Thymus (tissue), 11 donors: ENCODE results near the gene SPZ1. TPM values are rescaled to one million over a fixed set of nuclear protein-coding genes. Genes with fewer than 3 reads are reported as not detected.
"Not testable (repeated sequence)": the region's sequence is repeated elsewhere in the genome, so short reads cannot be mapped to it uniquely, and the experiment has no call there.

Source experiments
- DNase-seq, 9 donors: peaks; one replicate each; pipeline ENCODE4 v3.0.0-alpha.2; 2013; ENCODE audit warnings: low spot score in 9 of 9, low read depth in 6 of 9, missing footprints in 1 of 9
- H3K27ac ChIP-seq, 2 donors: one replicate each; pipeline ENCODE4 v1.5.1; 2013; ENCODE audit warnings: control low read depth in 1 of 2, low read depth in 1 of 2, low read length in 1 of 2, mild to moderate bottlenecking in 1 of 2, moderate library complexity in 1 of 2
- H3K27me3 ChIP-seq, 2 donors: one replicate each; pipeline ENCODE4 v1.5.1; 2013; ENCODE audit warnings: low read length in 1 of 2; ENCODE audit not compliant: control insufficient read depth in 2 of 2, insufficient read depth in 1 of 2
- H3K36me3 ChIP-seq, 2 donors: one replicate each; pipeline ENCODE4 v1.5.1; 2013; ENCODE audit warnings: low read length in 1 of 2, mild to moderate bottlenecking in 1 of 2, moderate library complexity in 1 of 2; ENCODE audit not compliant: control insufficient read depth in 2 of 2, insufficient read depth in 2 of 2
- H3K4me1 ChIP-seq, 2 donors: one replicate each; pipeline ENCODE4 v1.5.1; 2013; ENCODE audit warnings: low read length in 2 of 2; ENCODE audit not compliant: control insufficient read depth in 2 of 2, insufficient read depth in 2 of 2
- H3K4me3 ChIP-seq, 2 donors: one replicate each; pipeline ENCODE4 v1.5.1; 2013; ENCODE audit warnings: low read length in 2 of 2, control low read depth in 1 of 2, mild to moderate bottlenecking in 1 of 2
- H3K9me3 ChIP-seq, 2 donors: one replicate each; pipeline ENCODE4 v1.5.1; 2013; ENCODE audit warnings: low read length in 1 of 2, mild to moderate bottlenecking in 1 of 2; ENCODE audit not compliant: control insufficient read depth in 2 of 2, insufficient read depth in 1 of 2
- WGBS: extraction: QIAGEN DNeasy Blood & Tissue Kit; methylation state at CpG from one replicate; pipeline ENCODE4 v1.1.7; 2013; 5-methylcytosine and 5-hydroxymethylcytosine counted together
- polyA plus RNA-seq: library from polyadenylated mRNA; stranded (reverse); fragments of 200-250 nt; gene quantifications from one replicate; pipeline ENCODE4 v1.2.3, GENCODE V29; 2013
- total RNA-seq: library from RNA; stranded (reverse); fragments of 120-200 nt; gene quantifications from one replicate; pipeline ENCODE4 v1.2.4, GENCODE V29; 2013
- donor health status: healthy.

SPZ1 gene
- total and polyA plus RNA-seq, 2 donors: not detected

DNA sequence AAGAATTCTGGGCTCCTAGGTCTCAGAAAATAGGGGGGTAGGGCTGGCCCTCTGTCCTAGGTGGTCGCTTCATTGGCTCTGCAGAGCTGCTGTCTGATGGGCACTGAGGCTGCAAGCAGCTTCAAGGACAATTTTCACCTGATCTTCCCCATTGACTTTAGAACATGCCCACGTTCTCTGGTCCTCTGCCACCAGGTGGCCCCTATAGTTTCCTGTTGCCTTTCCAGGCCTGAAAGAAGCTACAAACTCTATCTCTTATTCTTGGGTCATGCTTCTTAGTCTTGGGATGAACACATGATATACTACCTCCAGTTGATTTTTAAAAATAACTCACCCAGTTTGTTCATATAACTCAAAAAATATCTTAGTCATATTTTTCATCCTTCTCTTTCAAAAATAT lies 26.3 kb downstream of the SPZ1 start:
- WGBS: 48% methylated on average over 2 of the region's 2 CpGs
- H3K27ac ChIP-seq: no peak overlapping the region
- H3K9me3 ChIP-seq: no peaks in the 10 kb centered on the region
- no peaks in the 10 kb centered on the region for H3K4me1 ChIP-seq
- peak; percentile 0 to 59 (median 12) for DNase-seq
- no peaks in the 10 kb centered on the region for H3K27me3 ChIP-seq
- no peak overlapping the region for H3K4me3 ChIP-seq
- no peaks in the 10 kb centered on the region for H3K36me3 ChIP-seq

DNA sequence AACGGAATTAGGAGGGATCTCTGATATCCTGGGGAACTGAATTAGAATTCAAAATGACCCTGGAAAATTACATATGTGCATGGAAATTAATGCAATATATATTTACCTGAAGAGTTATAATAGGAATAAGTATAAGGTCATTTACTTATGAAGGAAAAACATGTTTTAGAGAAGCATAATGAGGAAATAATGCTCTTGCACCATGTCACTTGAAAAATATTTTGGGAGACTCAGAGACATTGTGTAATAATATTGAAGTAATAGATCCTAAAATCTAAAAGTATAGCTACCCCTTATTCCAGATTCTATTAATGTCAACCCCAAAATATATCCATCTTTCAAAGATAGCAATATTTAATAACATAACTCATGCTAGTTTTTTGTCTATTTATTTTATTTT lies 28.4 kb downstream of the SPZ1 start:
- Histone ChIP-seq H3K4me1 (no peaks in the 10 kb centered on the region), H3K4me3 (no peak overlapping the region), H3K36me3 (no peaks in the 10 kb centered on the region), H3K27me3 (no peaks in the 10 kb centered on the region), H3K9me3 (no peaks in the 10 kb centered on the region), H3K27ac (no peak overlapping the region)
- DNase-seq: no peak
- 94% methylated on average over 1 of the region's 1 CpG for WGBS

- H3K27ac ChIP-seq, H3K9me3 ChIP-seq, H3K27me3 ChIP-seq, H3K4me1 ChIP-seq, DNase-seq, H3K36me3 ChIP-seq, H3K4me3 ChIP-seq: not testable (repeated sequence)
- 98% methylated on average over 15 of the region's 15 CpGs for WGBS
Observed at GRCh38 chr5:80351019-80351418, 31.2 kb downstream of the SPZ1 start.

DNA sequence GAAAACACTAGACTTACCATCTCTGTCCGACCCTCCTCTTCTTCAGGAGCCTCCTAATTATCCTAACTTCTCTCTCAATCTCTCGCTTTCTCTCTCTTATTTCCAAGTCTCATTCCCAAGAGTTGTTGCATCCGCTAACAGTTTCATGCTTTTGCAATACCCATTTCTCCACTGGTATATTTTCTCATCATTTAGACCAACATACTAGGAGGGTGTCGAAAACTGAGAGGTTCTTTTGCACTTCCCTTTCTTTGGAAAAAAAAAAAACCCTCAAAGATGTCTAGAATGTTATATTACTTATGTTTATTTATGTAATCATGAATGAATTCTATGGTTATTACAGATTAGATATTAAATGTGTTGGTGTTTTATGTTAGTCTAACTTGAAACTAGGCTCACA lies 35.9 kb downstream of the SPZ1 start:
- H3K4me1 ChIP-seq: no peaks in the 10 kb centered on the region
- no peak for DNase-seq
- no peaks in the 10 kb centered on the region for H3K36me3 ChIP-seq
- WGBS: 92% methylated on average over 4 of the region's 4 CpGs
- no peak overlapping the region for H3K4me3 ChIP-seq
- H3K9me3 ChIP-seq: no peaks in the 10 kb centered on the region
- no peak overlapping the region for H3K27ac ChIP-seq
- no peaks in the 10 kb centered on the region for H3K27me3 ChIP-seq

GRCh38 chr5:80357671-80358070 lies 37.9 kb downstream of the SPZ1 start:
- no peak for DNase-seq
- H3K4me3 ChIP-seq: no peak overlapping the region
- no peaks in the 10 kb centered on the region for H3K4me1 ChIP-seq
- WGBS: 98% methylated on average over 1 of the region's 1 CpG
- H3K36me3 ChIP-seq: no peaks in the 10 kb centered on the region
- no peaks in the 10 kb centered on the region for H3K9me3 ChIP-seq
- H3K27ac ChIP-seq: no peak overlapping the region
- H3K27me3 ChIP-seq: no peaks in the 10 kb centered on the region

- no peak for DNase-seq
- no peaks in the 10 kb centered on the region for H3K27me3 ChIP-seq
- H3K27ac ChIP-seq: no peak overlapping the region
- H3K36me3 ChIP-seq: no peaks in the 10 kb centered on the region
- no peaks in the 10 kb centered on the region for H3K4me1 ChIP-seq
- no peaks in the 10 kb centered on the region for H3K9me3 ChIP-seq
- H3K4me3 ChIP-seq: no peak overlapping the region
Observed at GRCh38 chr5:80360914-80361444, 41.2 kb downstream of the SPZ1 start.

DNA sequence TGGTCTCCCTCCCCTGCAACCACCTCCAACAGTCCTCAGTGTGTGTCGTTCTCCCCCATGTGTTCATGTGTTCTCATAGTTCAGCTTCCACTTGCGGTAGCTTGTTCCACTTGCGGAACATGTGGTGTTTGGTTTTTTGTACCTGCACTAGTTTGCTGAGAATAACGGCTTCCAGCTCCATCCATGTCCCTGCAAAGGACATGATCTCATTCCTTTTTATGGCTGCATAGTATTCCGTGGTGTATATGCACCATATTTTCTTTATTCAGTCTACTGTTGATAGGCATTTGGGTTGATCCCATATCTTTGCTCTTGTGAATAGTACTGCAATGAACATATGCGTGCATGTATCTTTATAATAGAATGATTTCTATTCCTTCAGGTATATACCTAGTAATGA lies 45.1 kb downstream of the SPZ1 start:
- DNase-seq: no peak
- Histone ChIP-seq H3K27ac (no peak overlapping the region), H3K4me1 (no peaks in the 10 kb centered on the region), H3K9me3 (no peaks in the 10 kb centered on the region), H3K27me3 (no peaks in the 10 kb centered on the region), H3K36me3 (no peaks in the 10 kb centered on the region), H3K4me3 (no peak overlapping the region)
- WGBS: 95% methylated on average over 6 of the region's 6 CpGs

DNA sequence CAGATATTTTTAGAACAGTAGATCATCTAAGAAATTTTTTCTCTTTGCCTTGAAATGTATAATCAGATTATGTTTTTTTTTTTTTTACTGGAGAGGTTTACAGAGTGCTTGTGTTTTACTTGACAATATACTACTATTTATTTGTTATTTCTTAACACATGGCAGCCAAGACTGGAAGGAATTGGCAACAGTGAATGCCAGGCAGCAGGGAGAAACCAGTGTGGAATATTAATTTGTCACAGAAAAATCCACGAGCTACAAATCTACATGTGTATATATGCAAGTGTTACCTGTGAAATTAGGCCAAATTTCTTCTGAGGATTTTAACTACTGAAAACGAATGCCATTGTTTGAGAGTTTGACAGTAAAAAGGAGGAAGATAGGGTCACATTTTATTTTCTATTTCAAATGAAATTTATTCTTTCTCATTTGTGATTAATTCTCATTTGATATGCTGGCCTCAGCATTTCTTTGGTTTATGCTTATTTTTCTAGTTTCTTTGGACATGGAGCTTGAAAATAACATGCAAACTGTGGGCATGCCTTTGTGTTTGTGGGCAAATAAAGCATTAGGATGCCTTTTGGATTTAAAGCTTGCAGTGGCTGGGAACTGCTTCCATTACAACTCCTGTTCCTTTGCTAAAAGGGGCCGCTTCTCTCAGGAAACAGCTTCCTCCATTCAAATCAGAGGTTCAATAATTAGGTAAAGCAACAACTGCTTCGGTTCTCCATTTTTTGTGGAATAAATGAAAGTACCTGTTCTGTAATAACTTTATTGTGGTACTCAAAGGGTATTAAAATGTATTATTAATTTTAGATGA lies 49.1 kb downstream of the SPZ1 start:
- Histone ChIP-seq H3K4me1 (no peaks in the 10 kb centered on the region), H3K27me3 (no peaks in the 10 kb centered on the region), H3K4me3 (no peak overlapping the region), H3K27ac (no peak overlapping the region), H3K36me3 (no peaks in the 10 kb centered on the region), H3K9me3 (peaks cover 0 to 7% of the 10 kb centered on the region in 2 donors)
- 91% methylated on average over 4 of the region's 4 CpGs for whole genome bisulfite sequencing
- no peak for DNase-seq

DNA sequence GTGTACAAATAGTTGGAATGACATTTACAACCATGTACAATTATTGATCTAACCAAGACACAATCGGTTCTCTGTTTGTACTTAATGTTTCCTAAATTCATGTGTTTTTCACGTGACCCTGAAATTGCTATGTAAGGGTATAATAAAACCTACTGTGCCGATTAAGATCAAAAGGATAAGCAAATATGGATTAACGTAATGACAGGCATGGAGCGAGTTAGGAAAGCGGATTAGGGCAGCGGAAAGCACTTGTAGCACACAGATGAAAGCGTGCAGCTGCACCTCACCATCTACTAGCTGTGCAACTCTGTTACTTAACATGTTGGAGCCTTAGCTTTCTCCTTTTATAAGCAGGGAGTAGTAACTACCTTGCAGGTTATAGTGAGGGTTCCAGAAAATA lies 49.7 kb downstream of the SPZ1 start:
- H3K27ac ChIP-seq: no peak overlapping the region
- no peaks in the 10 kb centered on the region for H3K4me1 ChIP-seq
- peaks cover 0 to 7% of the 10 kb centered on the region in 2 donors for H3K9me3 ChIP-seq
- DNase-seq: no peak
- 95% methylated on average over 8 of the region's 8 CpGs for WGBS
- H3K4me3 ChIP-seq: no peak overlapping the region
- H3K27me3 ChIP-seq: no peaks in the 10 kb centered on the region
- no peaks in the 10 kb centered on the region for H3K36me3 ChIP-seq
